ENCODE measurements around the gene LTF. TPM values are rescaled to one million over a fixed set of nuclear protein-coding genes. Genes with fewer than 3 reads are reported as not detected.

The LTF gene
- total and polyA plus RNA-seq, 10 of the 15 experiments (the other 5 are each of a cell fraction or from before 2014, with no cell fraction given) = 0.03 to 0.31 TPM; not detected in 8

GRCh38 chr3:46455231-46456115, 9.2 kb downstream of the LTF start (continued):
- TF ChIP-seq NKRF (conservative IDR thresholded peaks at IDR 0.05) (no peak), TCF3 (IDR thresholded peaks at IDR 0.05; ENCODE audit: borderline replicate concordance, insufficient read depth, low read depth, low read length) (no peak), CREB1 (IDR thresholded peaks at IDR 0.05; ENCODE audit: low read depth) (no peak), RAD21 (IDR thresholded peaks at IDR 0.05; ENCODE audit: insufficient read depth, low read depth, low read length) (no peak), MYB (IDR thresholded peaks at IDR 0.05; ENCODE audit: borderline replicate concordance, low read depth, low read length) (no peak)

DNA sequence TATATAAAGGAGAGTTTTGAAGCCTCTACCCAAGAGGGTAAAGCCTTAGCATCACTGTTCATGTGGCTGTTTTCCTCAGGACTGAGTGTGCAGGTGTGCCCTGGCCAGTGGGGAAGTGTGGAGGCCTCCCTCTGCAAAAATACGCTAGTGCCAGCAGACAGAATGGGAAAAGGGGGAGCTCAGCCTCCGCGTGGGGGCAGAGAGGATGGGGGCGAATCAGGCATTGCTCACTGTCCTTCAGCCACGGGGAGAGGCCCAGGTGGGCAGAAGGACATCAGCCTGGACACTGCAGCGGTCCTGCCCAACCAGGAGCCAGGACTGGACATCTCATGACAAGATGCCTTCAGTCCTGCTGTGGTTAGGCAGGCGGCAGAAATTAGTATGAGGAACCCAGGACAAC, 10.1 kb downstream of the LTF start:
- DNase-seq (ENCODE audit: low read depth, low spot score) (no peak), ATAC-seq (no peak), FAIRE-seq (no peak)
- in situ Hi-C loops (cut with MboI) = no loop called here
- Histone ChIP-seq H3K9ac (ENCODE audit: control insufficient read depth, insufficient read depth, low read length) (no peak overlapping the region), H3K4me2 (ENCODE audit: control insufficient read depth, insufficient read depth) (no peak overlapping the region), H3K27ac (ENCODE audit: control insufficient read depth, insufficient read depth) (no peak overlapping the region), H3K9me3 (replicated peaks; ENCODE audit: control insufficient read depth, insufficient read depth, low read length) (no peaks in the 10 kb centered on the region), H3K36me3 (ENCODE audit: control insufficient read depth in 2 of 2, insufficient read depth in 2 of 2, low read length in 1 of 2) (no peaks in the 10 kb centered on the region), H2AFZ (ENCODE audit: control insufficient read depth, low read depth, low read length) (no peak overlapping the region), H3K4me3 (no peak overlapping the region), H3K4me1 (ENCODE audit: control insufficient read depth, insufficient read depth, low read length) (no peaks in the 10 kb centered on the region), H3K27me3 (replicated peaks in 1 of 2; ENCODE audit: control insufficient read depth in 2 of 2, insufficient read depth in 2 of 2, low read length in 1 of 2) (peaks cover 3 to 6% of the 10 kb centered on the region in 2 experiments; a peak in 2 of 4 replicates), H3K79me2 (ENCODE audit: control insufficient read depth, insufficient read depth, low read length) (no peaks in the 10 kb centered on the region), H4K20me1 (ENCODE audit: control insufficient read depth, insufficient read depth) (no peaks in the 10 kb centered on the region)
- no TSS peak for BruUV-seq (replicated peaks)
- POLR2A ChIA-PET = no interaction called here
- CTCF ChIA-PET = interaction anchor here (3.2 kb wide), 1 partner anchor 34 kb away, joined by 10 read pairs; no protein-coding TSS in a partner anchor
- SMC1A ChIA-PET (ENCODE audit: uncharacterized antibody, unreplicated experiment) = no interaction called here
- intact Hi-C loops (cut with micrococcal nuclease; ENCODE audit: unreplicated experiment) = no loop called here
- WGBS (ENCODE audit: insufficient coverage, insufficient replicate concordance, low lambda C conversion rate, missing lambda C conversion rate) = 37% methylated on average over 7 of the region's 7 CpGs
- RAD21 ChIA-PET (ENCODE audit: unreplicated experiment) = no interaction called here
- TF ChIP-seq DPF2 (IDR thresholded peaks at IDR 0.05) = no peak
- no peak for TF ChIP-seq GABPA (IDR thresholded peaks at IDR 0.05; ENCODE audit: low read depth)
- TF ChIP-seq MYB (IDR thresholded peaks at IDR 0.05; ENCODE audit: borderline replicate concordance, low read depth, low read length) = no peak
- no peak for TF ChIP-seq RB1 (IDR thresholded peaks at IDR 0.05; ENCODE audit: borderline replicate concordance)
- TF ChIP-seq, protein P1, sequence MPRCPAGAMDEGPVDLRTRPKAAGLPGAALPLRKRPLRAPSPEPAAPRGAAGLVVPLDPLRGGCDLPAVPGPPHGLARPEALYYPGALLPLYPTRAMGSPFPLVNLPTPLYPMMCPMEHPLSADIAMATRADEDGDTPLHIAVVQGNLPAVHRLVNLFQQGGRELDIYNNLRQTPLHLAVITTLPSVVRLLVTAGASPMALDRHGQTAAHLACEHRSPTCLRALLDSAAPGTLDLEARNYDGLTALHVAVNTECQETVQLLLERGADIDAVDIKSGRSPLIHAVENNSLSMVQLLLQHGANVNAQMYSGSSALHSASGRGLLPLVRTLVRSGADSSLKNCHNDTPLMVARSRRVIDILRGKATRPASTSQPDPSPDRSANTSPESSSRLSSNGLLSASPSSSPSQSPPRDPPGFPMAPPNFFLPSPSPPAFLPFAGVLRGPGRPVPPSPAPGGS (IDR thresholded peaks at IDR 0.05; ENCODE audit: borderline replicate concordance, insufficient read depth, low read depth, low read length, poor library complexity, severe bottlenecking) = no peak
- TF ChIP-seq, protein P2, sequence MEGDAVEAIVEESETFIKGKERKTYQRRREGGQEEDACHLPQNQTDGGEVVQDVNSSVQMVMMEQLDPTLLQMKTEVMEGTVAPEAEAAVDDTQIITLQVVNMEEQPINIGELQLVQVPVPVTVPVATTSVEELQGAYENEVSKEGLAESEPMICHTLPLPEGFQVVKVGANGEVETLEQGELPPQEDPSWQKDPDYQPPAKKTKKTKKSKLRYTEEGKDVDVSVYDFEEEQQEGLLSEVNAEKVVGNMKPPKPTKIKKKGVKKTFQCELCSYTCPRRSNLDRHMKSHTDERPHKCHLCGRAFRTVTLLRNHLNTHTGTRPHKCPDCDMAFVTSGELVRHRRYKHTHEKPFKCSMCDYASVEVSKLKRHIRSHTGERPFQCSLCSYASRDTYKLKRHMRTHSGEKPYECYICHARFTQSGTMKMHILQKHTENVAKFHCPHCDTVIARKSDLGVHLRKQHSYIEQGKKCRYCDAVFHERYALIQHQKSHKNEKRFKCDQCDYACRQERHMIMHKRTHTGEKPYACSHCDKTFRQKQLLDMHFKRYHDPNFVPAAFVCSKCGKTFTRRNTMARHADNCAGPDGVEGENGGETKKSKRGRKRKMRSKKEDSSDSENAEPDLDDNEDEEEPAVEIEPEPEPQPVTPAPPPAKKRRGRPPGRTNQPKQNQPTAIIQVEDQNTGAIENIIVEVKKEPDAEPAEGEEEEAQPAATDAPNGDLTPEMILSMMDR (IDR thresholded peaks at IDR 0.05 in 2 of 3, conservative IDR thresholded peaks at IDR 0.05 in 1 of 3; ENCODE audit: control insufficient read depth in 2 of 3, extremely low read depth in 1 of 3, insufficient read depth in 1 of 3, low read depth in 3 of 3, low read length in 3 of 3) = no peak
- TF ChIP-seq NR2F1 (conservative IDR thresholded peaks at IDR 0.05) = no peak
- TF ChIP-seq, protein P3, sequence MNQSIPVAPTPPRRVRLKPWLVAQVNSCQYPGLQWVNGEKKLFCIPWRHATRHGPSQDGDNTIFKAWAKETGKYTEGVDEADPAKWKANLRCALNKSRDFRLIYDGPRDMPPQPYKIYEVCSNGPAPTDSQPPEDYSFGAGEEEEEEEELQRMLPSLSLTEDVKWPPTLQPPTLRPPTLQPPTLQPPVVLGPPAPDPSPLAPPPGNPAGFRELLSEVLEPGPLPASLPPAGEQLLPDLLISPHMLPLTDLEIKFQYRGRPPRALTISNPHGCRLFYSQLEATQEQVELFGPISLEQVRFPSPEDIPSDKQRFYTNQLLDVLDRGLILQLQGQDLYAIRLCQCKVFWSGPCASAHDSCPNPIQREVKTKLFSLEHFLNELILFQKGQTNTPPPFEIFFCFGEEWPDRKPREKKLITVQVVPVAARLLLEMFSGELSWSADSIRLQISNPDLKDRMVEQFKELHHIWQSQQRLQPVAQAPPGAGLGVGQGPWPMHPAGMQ (IDR thresholded peaks at IDR 0.05; ENCODE audit: borderline replicate concordance) = no peak

All from GM12878 (cell line).